Activated CD4-positive, alpha-beta T cell treated with anti-CD3 and anti-CD28 coated beads for 1 hour (primary cell): ENCODE measurements around the gene LRRIQ1.
"Not testable (repeated sequence)": the region's sequence is repeated elsewhere in the genome, so short reads cannot be mapped to it uniquely, and the experiment has no call there.

Experiments used
- DNase-seq: peaks from one replicate; pipeline ENCODE4 v3.0.0-alpha.2; 2020

The LRRIQ1 gene

GRCh38 chr12:85036234-85036707, at the start of gene LRRIQ1, which contains the start of gene TSPAN19:
TSS of gene LRRIQ1 (plus strand) at chr12:85036351. CDS start at chr12:85038177, 1,826 bp downstream.
TSS of gene TSPAN19 (minus strand) at chr12:85036277. CDS start at chr12:85029946, 6,331 bp downstream.
- DNase-seq = no peak

DNA sequence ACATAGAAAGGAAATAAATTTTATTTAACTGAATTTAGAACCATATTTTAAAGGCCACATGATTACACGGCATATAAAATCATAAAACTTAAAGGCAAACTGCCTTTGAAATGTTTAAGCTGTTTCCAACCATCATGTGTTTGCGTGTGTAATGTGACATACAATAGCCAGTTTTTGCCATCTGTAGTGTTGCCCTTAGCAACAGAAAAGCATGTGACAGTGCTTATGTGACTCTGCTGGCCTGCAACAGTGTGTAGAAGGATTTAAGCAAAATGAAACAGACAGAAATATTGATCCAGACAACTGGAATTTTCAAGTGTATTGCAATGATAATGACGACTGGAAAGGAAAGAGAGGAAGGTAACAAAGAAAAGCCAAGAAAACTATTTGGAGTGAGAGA, 49.6 kb upstream of the LRRIQ1 start:
- no peak for DNase-seq

DNA sequence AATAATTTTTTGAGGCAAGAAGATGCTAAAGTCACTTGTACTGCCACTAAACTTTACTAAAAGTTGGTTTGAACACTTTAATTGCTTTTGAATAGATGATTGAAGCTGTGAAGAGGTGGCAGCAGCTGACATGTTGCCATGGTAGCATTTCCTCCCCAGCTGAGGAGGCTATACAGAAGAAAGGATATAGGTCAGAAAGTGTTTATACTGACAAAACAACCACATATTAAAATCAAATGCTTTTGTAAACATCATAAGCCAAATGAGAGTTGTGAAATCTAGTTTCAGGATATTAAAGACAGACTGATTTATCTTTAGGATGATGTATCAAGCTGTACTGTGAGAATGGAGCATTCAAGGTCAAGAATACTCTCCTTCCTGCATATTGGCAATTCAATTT, 41.7 kb upstream of the LRRIQ1 start:
- no peak for DNase-seq

GRCh38 chr12:84995641-84996040, 40.5 kb upstream of the LRRIQ1 start:
- no peak for DNase-seq

- no peak for DNase-seq
Observed at GRCh38 chr12:84996759-84997158, 39.4 kb upstream of the LRRIQ1 start.

DNA sequence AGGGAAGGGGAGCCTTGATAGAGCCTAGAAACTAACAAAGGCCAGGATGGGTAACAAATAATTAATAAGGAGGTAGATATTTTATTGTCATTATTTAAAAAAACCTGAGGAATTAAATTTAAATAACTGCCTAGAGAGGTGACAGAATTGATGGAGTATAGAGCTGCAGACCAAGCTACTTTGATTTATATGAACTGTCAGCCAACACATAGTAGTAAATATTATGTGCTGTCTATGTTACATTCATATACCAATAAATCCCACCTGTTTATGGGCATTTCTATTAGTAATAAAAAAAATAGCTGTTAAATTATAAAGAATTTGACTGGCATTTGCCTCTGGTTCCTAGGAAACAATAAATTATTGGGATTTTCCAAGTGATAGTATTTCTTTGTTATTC, 37.8 kb upstream of the LRRIQ1 start:
- no peak for DNase-seq

DNA sequence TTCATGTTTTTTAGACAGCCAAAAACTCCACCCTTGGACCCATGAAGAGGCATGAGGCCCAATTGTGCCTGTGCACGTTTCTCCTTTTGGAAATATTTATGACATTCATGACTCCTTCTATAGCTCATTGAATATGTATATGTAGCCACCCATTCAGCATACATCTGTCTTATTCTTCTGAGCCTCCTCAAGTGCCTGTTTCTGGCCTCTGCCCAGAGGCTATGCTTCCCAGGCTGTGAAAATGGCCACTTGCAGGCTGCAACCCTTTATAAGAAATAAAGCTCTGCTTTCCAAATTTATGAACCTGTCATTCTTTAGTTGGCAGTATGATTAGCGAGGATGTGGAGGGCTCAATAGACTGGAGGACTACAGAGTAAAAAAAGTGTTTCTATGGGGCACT, 35.4 kb upstream of the LRRIQ1 start:
- DNase-seq = no peak

DNA sequence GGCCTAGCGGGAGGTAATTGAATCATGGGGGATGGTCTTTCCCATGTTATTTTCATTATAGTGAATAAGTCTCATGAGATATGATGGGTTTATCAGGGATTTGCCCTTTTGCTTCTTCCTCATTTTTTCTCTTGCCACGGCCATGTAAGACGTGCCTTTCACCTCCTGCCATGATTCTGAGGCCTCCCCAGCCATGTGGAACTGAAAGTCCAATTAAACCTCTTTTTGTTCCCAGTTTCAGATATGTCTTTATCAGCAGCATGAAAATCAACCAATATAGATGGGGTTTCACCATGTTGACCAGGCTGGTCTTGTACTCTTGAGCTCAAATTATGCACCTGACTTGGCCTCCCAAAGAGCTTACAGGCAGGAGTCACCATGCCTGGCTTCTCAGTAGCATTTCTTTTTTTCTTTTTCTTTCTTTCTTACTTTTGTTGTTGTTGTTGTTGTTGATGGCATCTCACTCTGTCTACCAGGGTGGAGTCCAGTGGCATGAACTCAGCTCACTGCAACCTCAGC, 33.3 kb upstream of the LRRIQ1 start:
- no peak for DNase-seq

DNA sequence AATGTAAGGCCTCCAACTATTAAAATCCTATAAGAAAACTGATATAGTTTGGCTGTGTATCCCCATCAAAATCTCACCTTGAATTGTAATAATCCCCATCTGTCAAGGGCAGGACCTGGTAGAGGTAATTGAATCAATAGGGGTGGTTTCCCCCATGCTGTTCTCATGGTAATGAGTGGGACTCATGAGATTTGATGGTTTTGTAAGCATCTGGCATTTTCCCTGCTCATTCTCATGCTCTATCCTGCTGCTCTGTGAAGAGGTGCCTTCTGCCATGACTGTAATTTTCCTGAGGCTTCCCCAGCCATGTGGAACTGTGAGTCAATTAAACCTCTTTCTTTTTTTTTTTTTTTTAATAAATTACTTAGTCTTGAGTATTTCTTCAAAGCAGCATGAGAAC, 31.9 kb upstream of the LRRIQ1 start:
- no peak for DNase-seq

DNA sequence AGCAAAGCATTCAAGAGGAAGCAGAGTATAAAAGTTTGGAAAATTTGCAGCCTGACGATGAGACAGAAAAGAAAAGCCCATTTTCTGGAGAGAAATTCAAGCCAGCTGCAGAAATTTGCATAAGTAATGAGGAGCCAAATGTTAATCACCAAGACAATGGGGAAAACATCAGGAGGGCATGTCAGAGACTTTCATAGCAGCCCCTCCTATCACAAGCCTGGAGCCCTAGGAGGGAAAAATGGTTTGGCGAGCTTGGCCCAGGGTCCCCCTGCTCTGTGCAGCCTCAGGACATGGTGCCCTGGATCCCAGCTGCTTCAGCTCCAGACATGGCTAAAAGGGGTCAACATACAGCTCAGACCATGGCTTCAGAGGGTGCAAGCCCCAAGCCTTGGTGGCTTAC, 31.1 kb upstream of the LRRIQ1 start:
- DNase-seq = not testable (repeated sequence)

DNA sequence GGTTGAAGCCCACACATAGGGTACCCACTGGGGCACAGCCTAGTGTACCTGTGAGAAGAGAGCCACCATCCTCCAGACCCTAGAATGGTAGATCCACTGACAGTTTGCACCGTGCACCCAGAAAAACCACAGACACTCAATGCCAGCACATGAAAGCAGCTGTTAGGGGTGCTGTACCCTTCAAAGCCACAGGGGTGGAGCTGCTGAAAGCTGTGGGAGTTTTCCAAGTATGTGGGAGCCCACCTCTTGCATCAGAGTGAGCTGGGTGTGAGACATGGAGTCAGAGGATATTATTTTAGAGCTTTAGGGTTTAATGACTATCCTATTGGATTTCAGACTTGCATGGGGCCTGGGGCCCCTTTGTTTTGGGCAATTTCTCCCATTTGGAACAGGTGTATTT, 30.5 kb upstream of the LRRIQ1 start:
- DNase-seq = no peak

GRCh38 chr12:85006206-85006605, 29.9 kb upstream of the LRRIQ1 start:
- no peak for DNase-seq

DNA sequence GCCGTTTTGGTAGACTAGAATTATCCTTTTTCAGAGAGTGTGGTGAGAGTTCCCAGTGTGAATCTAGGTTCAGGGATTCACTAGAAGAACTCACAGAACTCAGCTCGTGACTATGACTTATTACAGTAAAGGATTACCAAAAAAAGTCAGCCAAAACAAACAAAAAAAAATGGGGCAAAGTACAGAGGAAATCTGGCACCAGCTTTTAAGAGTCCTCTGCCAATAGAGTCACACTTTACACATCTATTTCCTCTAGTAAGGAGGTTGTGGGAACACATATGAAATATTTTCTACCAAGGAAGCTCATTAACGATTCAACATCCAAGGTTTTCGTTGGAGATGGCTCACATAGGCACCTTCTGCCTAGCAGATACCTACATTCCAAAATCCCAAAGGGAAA, 28.3 kb upstream of the LRRIQ1 start:
- DNase-seq = no peak

- DNase-seq = no peak
Observed at GRCh38 chr12:85016413-85016812, 19.7 kb upstream of the LRRIQ1 start.

- no peak for DNase-seq
Observed at GRCh38 chr12:85017133-85017532, 19.0 kb upstream of the LRRIQ1 start.

GRCh38 chr12:85017618-85018017, 18.5 kb upstream of the LRRIQ1 start:
- no peak for DNase-seq

DNA sequence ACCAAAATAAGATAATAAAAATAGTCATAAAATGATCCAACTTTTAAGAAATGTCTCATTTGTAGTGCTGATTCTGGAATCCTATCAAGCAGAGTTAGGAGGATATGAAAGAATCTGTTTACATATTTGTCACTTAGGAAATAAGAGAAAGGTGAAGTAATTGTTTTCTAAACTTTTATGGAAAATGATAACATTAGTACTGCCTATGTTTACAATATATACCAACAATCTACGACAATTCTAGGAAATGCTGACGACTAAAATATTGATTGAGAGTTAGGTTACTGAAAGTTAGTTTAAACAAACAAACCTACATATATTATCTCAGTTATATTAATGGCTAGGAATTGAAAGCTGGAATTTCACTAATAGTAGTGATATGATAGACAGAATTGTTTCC, 18.1 kb upstream of the LRRIQ1 start:
- no peak for DNase-seq

GRCh38 chr12:85029456-85029855, 6.7 kb upstream of the LRRIQ1 start:
- DNase-seq = no peak

- DNase-seq = no peak
Observed at GRCh38 chr12:85036733-85037132, 582 bp downstream of the LRRIQ1 start.

DNA sequence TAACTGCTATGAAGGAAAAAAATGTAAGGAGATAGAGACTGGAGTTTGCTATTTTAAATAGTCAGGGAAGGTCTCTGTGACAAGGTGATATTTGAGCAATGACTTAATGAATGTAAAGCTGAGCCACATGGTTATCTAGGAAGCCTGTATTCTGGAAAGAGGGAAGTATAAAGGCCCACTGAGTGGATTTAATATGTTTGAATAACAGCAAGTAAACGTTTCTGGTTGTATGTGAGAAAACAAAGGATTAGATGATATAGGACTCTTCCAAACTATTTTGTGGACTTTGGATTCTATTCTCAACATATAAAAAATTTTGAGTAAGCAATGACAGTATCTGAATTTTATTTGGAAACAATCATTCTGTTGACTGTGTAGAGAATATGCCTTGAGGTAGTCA, 5.2 kb downstream of the LRRIQ1 start:
- no peak for DNase-seq

DNA sequence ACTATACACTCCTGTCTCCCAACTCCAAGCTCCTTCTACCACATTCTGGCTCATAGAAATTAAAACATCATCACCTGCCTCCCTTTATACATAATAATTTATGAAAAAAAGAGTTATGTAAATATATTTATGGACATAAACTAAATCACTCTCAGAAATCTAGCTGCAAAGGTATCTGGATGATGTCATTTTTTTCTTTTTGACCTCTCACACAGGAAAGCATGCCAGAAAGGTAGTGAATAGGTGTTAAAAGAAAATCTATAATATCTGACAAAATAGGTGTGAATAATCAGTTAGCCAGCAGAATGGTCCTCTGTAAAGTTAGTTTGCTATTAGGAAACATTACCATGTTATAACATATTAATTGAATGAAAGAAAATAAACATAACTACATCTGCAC, 7.7 kb downstream of the LRRIQ1 start:
- no peak for DNase-seq

GRCh38 chr12:85057370-85057963, 21.3 kb downstream of the LRRIQ1 start:
- DNase-seq = no peak

DNA sequence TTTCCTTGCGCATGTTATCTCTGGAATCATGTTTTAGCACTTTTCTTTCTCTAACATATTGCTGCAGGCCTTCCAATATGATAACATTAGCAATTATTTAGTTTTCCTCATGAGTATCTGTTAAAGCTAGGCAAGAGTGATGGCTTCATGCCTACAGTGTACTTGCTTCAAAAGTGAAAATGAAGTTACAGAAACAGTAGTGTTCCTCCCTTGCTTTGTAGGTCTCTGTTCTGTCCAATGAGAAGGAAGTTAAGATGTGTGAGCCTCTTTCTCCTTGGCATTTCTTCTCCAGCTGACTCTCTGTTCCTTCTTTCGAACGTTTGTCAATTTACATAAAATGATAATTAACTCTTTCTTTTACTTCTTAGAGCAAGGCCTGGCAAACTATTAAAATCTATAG, 22.2 kb downstream of the LRRIQ1 start:
- no peak for DNase-seq

- DNase-seq = no peak
Observed at GRCh38 chr12:85059594-85059993, 23.4 kb downstream of the LRRIQ1 start.

GRCh38 chr12:85060916-85061315, 24.8 kb downstream of the LRRIQ1 start:
- no peak for DNase-seq
